GM12874 (cell line): ENCODE measurements around the gene TMEM135.

Source experiments
- CTCF ChIP-seq: IDR thresholded peaks from 2 replicates; pipeline ENCODE4 v1.5.1; 2011; ENCODE audit warnings: low read depth, mild to moderate bottlenecking, control low read depth, low read length, moderate library complexity; ENCODE audit not compliant: insufficient read depth

The TMEM135 gene

GRCh38 chr11:87139475-87139874 is 101.7 kb downstream of the TMEM135 start:
- no peak for TF ChIP-seq CTCF

DNA sequence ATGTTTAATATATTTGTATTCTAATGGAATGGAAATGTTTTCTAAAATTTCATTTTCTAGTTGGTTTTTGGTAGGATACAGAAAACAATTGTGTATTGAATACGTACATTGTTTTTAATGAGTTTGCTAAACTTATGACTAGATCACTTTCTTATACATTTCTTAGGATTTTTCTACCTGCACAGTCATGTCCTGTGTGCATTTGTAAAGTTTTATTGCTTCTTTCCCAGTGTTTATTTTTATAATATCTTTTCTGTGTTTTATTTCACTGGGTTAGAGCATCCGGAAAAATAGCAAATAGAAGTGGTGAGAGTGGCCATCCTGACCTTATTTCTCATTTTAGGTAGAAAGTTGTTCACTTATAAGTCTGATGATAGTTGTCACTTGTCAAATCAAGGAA is 103.6 kb downstream of the TMEM135 start:
- no peak for TF ChIP-seq CTCF

DNA sequence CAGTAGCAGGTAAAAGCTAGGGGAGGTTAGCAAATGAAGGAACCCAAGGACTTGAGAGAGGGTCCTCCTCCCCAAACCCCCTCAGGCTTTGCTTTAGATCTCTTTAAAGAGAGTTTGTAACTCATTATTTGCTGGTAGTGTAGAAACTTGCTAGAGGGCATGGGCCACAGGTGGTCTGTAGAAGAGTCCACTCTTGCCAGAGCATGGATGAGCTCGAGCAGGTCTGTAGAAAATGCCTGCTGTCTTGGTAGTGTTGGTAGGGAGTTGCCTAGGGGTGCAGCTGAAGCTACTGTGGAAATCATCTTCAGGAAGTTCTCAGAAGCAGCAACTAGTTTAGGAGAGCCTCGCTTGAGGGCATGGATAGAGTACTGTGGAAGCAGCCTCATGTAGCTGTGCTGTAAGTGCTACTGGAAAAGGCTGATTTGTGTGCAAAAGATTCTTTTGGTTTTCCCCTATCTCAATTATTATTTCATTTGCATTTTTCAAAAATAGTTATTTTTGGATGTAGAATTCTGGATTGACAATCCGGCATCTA is 104.3 kb downstream of the TMEM135 start:
- no peak for TF ChIP-seq CTCF

DNA sequence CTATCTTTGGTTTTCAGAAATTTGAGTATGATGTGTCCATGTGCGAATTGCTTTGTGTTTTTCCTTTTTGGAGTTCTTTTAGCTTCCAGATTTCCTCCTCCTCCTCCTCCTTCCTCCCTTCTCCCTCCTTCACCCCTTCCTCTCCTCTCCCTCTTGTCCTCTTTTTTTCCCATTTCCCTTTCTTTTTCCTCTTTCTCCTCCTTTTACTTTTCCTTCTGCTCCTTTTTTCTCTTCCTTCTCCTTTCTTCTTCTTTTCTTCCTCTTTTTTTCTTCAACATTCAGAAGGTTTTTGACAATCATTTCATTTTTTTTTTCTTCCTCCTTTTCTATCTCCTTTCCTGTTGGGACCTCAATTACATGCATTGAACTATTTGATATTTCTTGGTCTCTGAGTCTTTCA is 104.9 kb downstream of the TMEM135 start:
- TF ChIP-seq CTCF, result no peak

- no peak for TF ChIP-seq CTCF
These were observed 105.9 kb downstream of the TMEM135 start for GRCh38 chr11:87143641-87144040.

DNA sequence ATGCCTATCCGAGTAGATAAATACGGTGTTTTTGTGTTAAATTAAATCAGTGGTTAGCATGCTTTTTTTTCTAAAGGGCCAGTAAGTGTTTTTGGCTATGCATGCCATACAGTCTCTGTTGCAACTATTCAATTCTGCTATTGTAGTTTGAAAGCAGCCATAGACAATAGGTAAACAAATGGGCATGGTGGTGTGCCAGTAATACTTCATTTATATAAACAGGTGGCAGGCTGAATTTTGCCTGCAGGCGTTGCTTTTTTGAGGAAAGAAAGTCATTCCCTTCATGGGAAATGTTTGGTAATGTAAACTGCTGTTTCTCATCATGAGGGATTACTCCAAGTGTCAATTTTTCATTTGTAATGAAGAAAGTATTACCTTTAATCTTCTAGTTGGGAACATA is 106.5 kb downstream of the TMEM135 start:
- TF ChIP-seq CTCF, result no peak

GRCh38 chr11:87148749-87149148 is 111.0 kb downstream of the TMEM135 start:
- TF ChIP-seq CTCF, result no peak
